CD14-positive monocyte (primary cell): ENCODE data around the gene FIP1L1. TPM values are rescaled to one million over a fixed set of nuclear protein-coding genes. Genes with fewer than 3 reads are reported as not detected.

Experiments used
- DNase-seq, 3 donors: peaks; one replicate each; pipeline ENCODE4 v3.0.0-alpha.2; 2011 to 2022
- H2AFZ ChIP-seq: 2 replicates; pipeline ENCODE4 v1.6.0; 2012; ENCODE audit warnings: mild to moderate bottlenecking, low read depth, low read length, inconsistent platforms; ENCODE audit not compliant: insufficient read depth, poor library complexity, severe bottlenecking
- H3K27ac ChIP-seq, 2 donors: 1 replicate in 1 of 2; 2 replicates in 1 of 2; pipeline ENCODE4 v1.5.1; 2012 to 2013; ENCODE audit warnings: low read length in 2 of 2, control low read depth in 1 of 2, inconsistent platforms in 1 of 2, low read depth in 1 of 2, mild to moderate bottlenecking in 1 of 2
- H3K27me3 ChIP-seq, 2 donors: one replicate each; pipeline versions ENCODE4 v1.6.0 to v1.6.1; 2011 to 2013; ENCODE audit warnings: low read length in 2 of 2; ENCODE audit not compliant: control insufficient read depth in 2 of 2, insufficient read depth in 2 of 2
- H3K36me3 ChIP-seq, 2 donors: replicated peaks in 1 of 2; 1 replicate in 1 of 2; 2 replicates in 1 of 2; pipeline versions ENCODE4 v1.5.1 to v1.6.1; 2012 to 2013; ENCODE audit warnings: low read length in 2 of 2, control low read depth in 1 of 2, inconsistent platforms in 1 of 2, mild to moderate bottlenecking in 1 of 2; ENCODE audit not compliant: insufficient read depth in 2 of 2, control insufficient read depth in 1 of 2
- H3K4me1 ChIP-seq, 2 donors: 1 replicate in 1 of 2; 2 replicates in 1 of 2; pipeline versions ENCODE4 v1.5.1 to v1.6.1; 2012 to 2013; ENCODE audit warnings: low read length in 2 of 2, control low read depth in 1 of 2, inconsistent platforms in 1 of 2, mild to moderate bottlenecking in 1 of 2, moderate library complexity in 1 of 2; ENCODE audit not compliant: insufficient read depth in 2 of 2, control insufficient read depth in 1 of 2
- H3K4me2 ChIP-seq: replicated peaks from 2 replicates; pipeline ENCODE3; 2012; ENCODE audit warnings: low read length, moderate library complexity, mild to moderate bottlenecking; ENCODE audit not compliant: poor library complexity, severe bottlenecking; ENCODE audit errors: extremely low read depth
- H3K4me3 ChIP-seq, 3 experiments: fragments of 200-600 bp in 1 of 3; sonication (generic) in 1 of 3; replicated peaks in 1 of 3; 1 replicate in 2 of 3; 2 replicates in 1 of 3; pipeline ENCODE4 v1.5.1; 2011 to 2013; ENCODE audit warnings: low read length in 3 of 3, mild to moderate bottlenecking in 3 of 3, control low read depth in 2 of 3, low read depth in 2 of 3, inconsistent platforms in 1 of 3, moderate library complexity in 1 of 3
- H3K79me2 ChIP-seq: 2 replicates; pipeline ENCODE4 v1.6.0; 2012; ENCODE audit warnings: mild to moderate bottlenecking, control low read depth, inconsistent platforms, low read length, moderate library complexity; ENCODE audit not compliant: insufficient read depth
- H3K9ac ChIP-seq: 2 replicates; pipeline ENCODE4 v1.6.0; 2017; ENCODE audit warnings: low read length, mild to moderate bottlenecking; ENCODE audit not compliant: insufficient read depth, poor library complexity, severe bottlenecking
- H3K9me3 ChIP-seq, 2 donors: replicated peaks in 1 of 2; 1 replicate in 1 of 2; 2 replicates in 1 of 2; pipeline versions ENCODE4 v1.5.1 to v1.6.1; 2012 to 2013; ENCODE audit warnings: low read length in 2 of 2, control low read depth in 1 of 2; ENCODE audit not compliant: control insufficient read depth in 1 of 2, insufficient read depth in 1 of 2
- H4K20me1 ChIP-seq: 2 replicates; pipeline ENCODE4 v1.6.0; 2012; ENCODE audit warnings: mild to moderate bottlenecking, low read length, control low read depth, moderate library complexity; ENCODE audit not compliant: insufficient read depth
- H3K27ac Mint-ChIP-seq, 7 donors: one replicate each; pipeline ENCODE4 v1.8.0; 2020; ENCODE audit warnings: mild to moderate bottlenecking in 7 of 7, mixed read lengths in 7 of 7, moderate library complexity in 6 of 7, inconsistent platforms in 2 of 7
- H3K27me3 Mint-ChIP-seq, 3 donors: one replicate each; pipeline ENCODE4 v1.8.0; 2021 to 2022; ENCODE audit warnings: low read depth in 3 of 3, mild to moderate bottlenecking in 3 of 3, mixed read lengths in 3 of 3, moderate library complexity in 3 of 3, inconsistent platforms in 1 of 3
- H3K36me3 Mint-ChIP-seq, 2 donors: one replicate each; pipeline ENCODE4 v1.8.0; 2020; ENCODE audit warnings: mixed read lengths in 2 of 2, inconsistent platforms in 1 of 2, mild to moderate bottlenecking in 1 of 2
- H3K4me1 Mint-ChIP-seq: one replicate; pipeline ENCODE4 v1.8.0; 2020; ENCODE audit warnings: mild to moderate bottlenecking, mixed read lengths
- H3K4me3 Mint-ChIP-seq, 2 donors: one replicate each; pipeline ENCODE4 v1.8.0; 2020; ENCODE audit warnings: mild to moderate bottlenecking in 2 of 2, mixed read lengths in 2 of 2, moderate library complexity in 1 of 2
- H3K9me3 Mint-ChIP-seq, 7 donors: one replicate each; pipeline ENCODE4 v1.8.0; 2020 to 2022; ENCODE audit warnings: mixed read lengths in 7 of 7, mild to moderate bottlenecking in 6 of 7, moderate library complexity in 6 of 7, inconsistent platforms in 2 of 7
- CTCF ChIP-seq: fragments of 200-600 bp; IDR thresholded peaks from one replicate; pipeline ENCODE4 v1.8.0; 2022; ENCODE audit warnings: antibody characterized with exemption, mild to moderate bottlenecking
- WGBS: methylation state at CpG from one replicate; pipeline ENCODE4 v1.1.5; 2013; ENCODE audit warnings: missing lambda C conversion rate; ENCODE audit not compliant: insufficient coverage; 5-methylcytosine and 5-hydroxymethylcytosine counted together
- intact Hi-C, 2 donors: fragments of 100-400 bp; cut with micrococcal nuclease; formaldehyde crosslinking; loops; one replicate each; pipeline versions ENCODE4 v1.15.0 to v1.15.1; 2023
- polyA plus RNA-seq, 3 donors: library from polyadenylated mRNA; depleted of rRNA in 1 of 3; unstranded in 2 of 3; stranded (reverse) in 1 of 3; fragments of 300-500 nt in 2 of 3; fragments of >200 nt in 1 of 3; fragmentation: Illumina TruSeq in 2 of 3; gene quantifications; 1 replicate in 2 of 3; 2 replicates in 1 of 3; pipeline ENCODE4 v1.2.3, GENCODE V29; 2012 to 2021

The FIP1L1 gene
- polyA plus RNA-seq, 3 donors: 14.5 to 36.9 (median 25.4) TPM

- intact Hi-C loops: loop anchor here (1.0 to 10.0 kb wide), 2 partner anchors 10 to 688 kb away; partner anchors contain the start of gene CHIC2 (in 1 of the 2)
- H3K27ac Mint-ChIP-seq: peak overlapping the region; percentile 18 to 99 (median 96)
- H3K9ac ChIP-seq: peak overlapping the region; percentile 85
- H3K4me1 ChIP-seq: peaks cover 16 to 23% of the 10 kb centered on the region in 2 donors
- H3K36me3 ChIP-seq: peaks cover 0 to under 1% of the 10 kb centered on the region in 2 donors
- H3K27me3 Mint-ChIP-seq: peaks cover 0 to 2% (median 1%) of the 10 kb centered on the region in 3 donors
- peaks cover 44% of the 10 kb centered on the region for H3K79me2 ChIP-seq
- peak overlapping the region; percentile 89 for H3K4me2 ChIP-seq
- H3K4me3 ChIP-seq: peak overlapping the region; percentile 67 to 86 (median 83)
- peaks cover 6 to 7% of the 10 kb centered on the region in 2 donors for H3K36me3 Mint-ChIP-seq
- H3K27me3 ChIP-seq: no peaks in the 10 kb centered on the region
- 49% methylated on average over 3 of the region's 5 CpGs for WGBS
- H3K4me3 Mint-ChIP-seq: peak overlapping the region; percentile 99
- H4K20me1 ChIP-seq: peaks cover 19% of the 10 kb centered on the region
- H3K9me3 ChIP-seq: no peaks in the 10 kb centered on the region
- H3K9me3 Mint-ChIP-seq: peaks cover 0 to 3% (median 0%) of the 10 kb centered on the region in 7 donors
- peak overlapping the region; percentile 86 for H2AFZ ChIP-seq
- DNase-seq: no peak
- TF ChIP-seq CTCF: no peak
- peak overlapping the region in 1 of 2 donors; percentile 89 for H3K27ac ChIP-seq
- peaks cover 28% of the 10 kb centered on the region for H3K4me1 Mint-ChIP-seq
Measured at GRCh38 chr4:53376900-53377299, 541 bp upstream of the FIP1L1 start.

DNA sequence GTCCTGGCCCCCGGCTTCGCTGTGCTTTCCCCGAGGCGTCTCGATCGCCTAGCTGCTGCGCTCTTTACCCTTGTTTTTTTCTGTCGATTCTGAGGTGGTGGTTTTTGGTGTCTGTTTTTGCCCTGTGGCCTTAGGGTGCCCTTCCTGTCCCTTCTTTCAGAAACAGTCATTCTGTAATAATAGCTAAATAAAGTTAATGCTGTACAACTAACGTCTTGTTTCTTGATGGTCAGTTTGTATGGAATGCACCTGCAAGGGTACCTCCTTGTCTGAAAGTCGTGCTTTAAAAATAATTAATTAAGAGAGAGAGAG is 686 bp downstream of the FIP1L1 start:
- peaks cover 25% of the 10 kb centered on the region for H4K20me1 ChIP-seq
- peak overlapping the region; percentile 86 for H2AFZ ChIP-seq
- TF ChIP-seq CTCF: no peak
- H3K27ac Mint-ChIP-seq: peak overlapping the region; percentile 80 to 99 (median 96)
- peaks cover 16 to 23% of the 10 kb centered on the region in 2 donors for H3K4me1 ChIP-seq
- DNase-seq: no peak
- H3K4me2 ChIP-seq: peak overlapping the region; percentile 89
- peaks cover 0 to 2% (median 1%) of the 10 kb centered on the region in 3 donors for H3K27me3 Mint-ChIP-seq
- H3K4me3 ChIP-seq: peak overlapping the region; percentile 67 to 86 (median 83)
- peak overlapping the region; percentile 85 for H3K9ac ChIP-seq
- intact Hi-C loops: loop anchor here in 1 of 2 donors (10.0 kb wide), 1 partner anchor 687 kb away; the partner anchor contains the start of gene CHIC2
- peak overlapping the region; percentile 99 for H3K4me3 Mint-ChIP-seq
- no peaks in the 10 kb centered on the region for H3K27me3 ChIP-seq
- peaks cover 9 to 13% of the 10 kb centered on the region in 2 donors for H3K36me3 ChIP-seq
- H3K9me3 ChIP-seq: no peaks in the 10 kb centered on the region
- peaks cover 28% of the 10 kb centered on the region for H3K4me1 Mint-ChIP-seq
- H3K79me2 ChIP-seq: peaks cover 56% of the 10 kb centered on the region
- H3K9me3 Mint-ChIP-seq: peaks cover 0 to 3% (median 0%) of the 10 kb centered on the region in 7 donors
- WGBS: no CpG with 5 or more reads among the region's 10 CpGs
- peak overlapping the region; percentile 82 to 89 for H3K27ac ChIP-seq
- H3K36me3 Mint-ChIP-seq: peaks cover 16% of the 10 kb centered on the region in 2 donors
